HCT116 (cell line): ENCODE results near the gene RPL37A. TPM values are rescaled to one million over a fixed set of nuclear protein-coding genes. Genes with fewer than 3 reads are reported as not detected.

Source experiments
- ATAC-seq: fragments of 200-7000 bp; cut with Tn5 transposase; 2 replicates; pipeline ENCODE4 v1.9.1; 2020; ENCODE audit warnings: mild to moderate bottlenecking, moderate library complexity
- BruUV-seq: library from RNA; stranded (reverse); fragments of 400-500 nt; replicated peaks from 2 replicates; lab custom pipeline; 2021; lab: Mats Ljungman, UMichigan
- CTCF ChIA-PET: fragments of 300-600 bp; sonication (Branson Sonifier 250); formaldehyde crosslinking; loops from one replicate; lab custom pipeline; 2021; ENCODE audit warnings: antibody characterized with exemption; lab: Charles Lee
- POLR2A ChIA-PET: fragments of 300-600, 350-600 bp; sonication (Branson Sonifier 250); formaldehyde crosslinking; loops from one replicate; lab custom pipeline; 2021; ENCODE audit warnings: antibody characterized with exemption; lab: Charles Lee
- RAD21 ChIA-PET, 2 experiments: fragments of 300-600 bp; sonication (Branson Sonifier 250); formaldehyde crosslinking; loops; one replicate each; lab custom pipeline; 2023; ENCODE audit warnings: low total read pairs in 2 of 2; ENCODE audit not compliant: uncharacterized antibody in 2 of 2, unreplicated experiment in 2 of 2, low non-redundant PET in 1 of 2; lab: Charles Lee
- DNase-seq: peaks from one replicate; pipeline ENCODE4 v3.0.0-alpha.2; 2010; ENCODE audit warnings: low read depth, low spot score
- H2AFZ ChIP-seq: fragments of 200-600 bp; shearing (Covaris generic), sonication (generic); 2 replicates; pipeline ENCODE4 v1.6.1; 2017; ENCODE audit warnings: low read depth, mixed run types, mixed read lengths, antibody characterized with exemption, low read length; ENCODE audit not compliant: poor library complexity, severe bottlenecking
- H3K27ac ChIP-seq: 2 replicates; pipeline ENCODE4 v1.5.1; 2012; ENCODE audit warnings: low read depth, low read length
- H3K27me3 ChIP-seq: fragments of 200-600 bp; sonication (generic); 2 replicates; pipeline ENCODE4 v1.6.1; 2016; ENCODE audit warnings: mixed run types, low read length, mixed read lengths; ENCODE audit not compliant: insufficient read depth
- H3K36me3 ChIP-seq, 2 experiments: fragments of 200-500 bp in 1 of 2; fragments of 200-600 bp in 1 of 2; sonication (Bioruptor generic) in 1 of 2; sonication (generic) in 1 of 2; 2 replicates each; pipeline versions ENCODE4 v1.5.1 to v1.6.1; 2014 to 2016; ENCODE audit warnings: low read length in 2 of 2, inconsistent platforms in 1 of 2, mixed read lengths in 1 of 2, mixed run types in 1 of 2; ENCODE audit not compliant: insufficient read depth in 2 of 2, control insufficient read depth in 1 of 2
- H3K4me1 ChIP-seq, 2 experiments: fragments of 200-600 bp in 1 of 2; sonication (generic) in 1 of 2; 2 replicates each; pipeline versions ENCODE4 v1.5.1 to v1.6.1; 2012 to 2017; ENCODE audit warnings: low read length in 2 of 2, inconsistent platforms in 1 of 2, mild to moderate bottlenecking in 1 of 2, mixed read lengths in 1 of 2, mixed run types in 1 of 2, moderate library complexity in 1 of 2; ENCODE audit not compliant: insufficient read depth in 2 of 2, control insufficient read depth in 1 of 2
- H3K4me2 ChIP-seq: fragments of 200-600 bp; sonication (generic); 2 replicates; pipeline ENCODE4 v1.6.1; 2017; ENCODE audit warnings: mixed run types, low read length, mixed read lengths
- H3K4me3 ChIP-seq, 2 experiments: fragments of 200-600 bp in 1 of 2; sonication (generic) in 1 of 2; replicated peaks in 1 of 2; 2 replicates each; pipeline ENCODE4 v1.5.1; 2011 to 2016; ENCODE audit warnings: low read length in 2 of 2, control low read depth in 1 of 2, low read depth in 1 of 2, mild to moderate bottlenecking in 1 of 2, mixed read lengths in 1 of 2, mixed run types in 1 of 2
- H3K79me2 ChIP-seq: fragments of 200-600 bp; sonication (generic); 2 replicates; pipeline ENCODE4 v1.6.1; 2017; ENCODE audit warnings: mild to moderate bottlenecking, mixed run types, low read length, moderate library complexity, mixed read lengths; ENCODE audit not compliant: insufficient read depth
- H3K9ac ChIP-seq: fragments of 200-600 bp; sonication (generic); 2 replicates; pipeline ENCODE4 v1.6.1; 2016; ENCODE audit warnings: low read length, mixed read lengths
- H3K9me2 ChIP-seq: fragments of 200-600 bp; sonication (generic), shearing (Covaris generic); 2 replicates; pipeline ENCODE4 v1.6.1; 2017; ENCODE audit warnings: mixed run types, mild to moderate bottlenecking, moderate library complexity; ENCODE audit not compliant: insufficient read depth
- H3K9me3 ChIP-seq, 2 experiments: fragments of 200-500 bp in 1 of 2; fragments of 200-600 bp in 1 of 2; sonication (Bioruptor generic) in 1 of 2; sonication (generic) in 1 of 2; 2 replicates each; pipeline ENCODE4 v1.6.1; 2014 to 2017; ENCODE audit warnings: low read length in 2 of 2, mixed read lengths in 2 of 2, inconsistent platforms in 1 of 2, low read depth in 1 of 2, mild to moderate bottlenecking in 1 of 2, mixed run types in 1 of 2, moderate library complexity in 1 of 2; ENCODE audit not compliant: control insufficient read depth in 1 of 2, insufficient read depth in 1 of 2
- H4K20me1 ChIP-seq: fragments of 200-600 bp; sonication (generic), shearing (Covaris generic); 2 replicates; pipeline ENCODE4 v1.6.1; 2017; ENCODE audit warnings: mixed run types, mild to moderate bottlenecking, moderate library complexity; ENCODE audit not compliant: insufficient read depth
- ATF3 ChIP-seq: IDR thresholded peaks from 2 replicates; pipeline ENCODE4 v1.6.1; 2012
- CBX3 ChIP-seq: IDR thresholded peaks from 2 replicates; pipeline ENCODE4 v1.6.1; 2012; ENCODE audit warnings: low read depth
- CEBPB ChIP-seq: IDR thresholded peaks from 2 replicates; pipeline ENCODE4 v1.6.1; 2012; ENCODE audit warnings: low read depth
- CTCF ChIP-seq, 3 experiments: fragments of 200-600 bp in 1 of 3; sonication (generic) in 1 of 3; IDR thresholded peaks in 2 of 3; conservative IDR thresholded peaks in 1 of 3; 2 replicates each; pipeline ENCODE4 v1.5.1; 2012 to 2017; ENCODE audit warnings: low read depth in 2 of 3, low read length in 2 of 3, antibody characterized with exemption in 1 of 3, borderline replicate concordance in 1 of 3, control low read depth in 1 of 3, mild to moderate bottlenecking in 1 of 3, mixed read lengths in 1 of 3, mixed run types in 1 of 3, moderate library complexity in 1 of 3; ENCODE audit not compliant: insufficient read depth in 1 of 3
- EGR1 ChIP-seq: IDR thresholded peaks from 2 replicates; pipeline ENCODE4 v1.6.1; 2012; ENCODE audit warnings: low read depth
- ELF1 ChIP-seq: IDR thresholded peaks from 2 replicates; pipeline ENCODE4 v1.6.1; 2012; ENCODE audit warnings: low read depth, borderline replicate concordance
- EZH2 ChIP-seq: fragments of 200-600 bp; sonication (generic); IDR thresholded peaks from 2 replicates; pipeline ENCODE4 v1.6.1; 2017; ENCODE audit warnings: antibody characterized with exemption, mixed run types
- EZH2phosphoT487 ChIP-seq: fragments of 200-600 bp; IDR thresholded peaks from 2 replicates; pipeline ENCODE4 v1.6.1; 2018; ENCODE audit warnings: antibody characterized with exemption, borderline replicate concordance
- FOSL1 ChIP-seq: IDR thresholded peaks from 2 replicates; pipeline ENCODE4 v1.6.1; 2012; ENCODE audit warnings: low read depth
- JUND ChIP-seq: IDR thresholded peaks from 2 replicates; pipeline ENCODE4 v1.6.1; 2012
- POLR2A ChIP-seq: IDR thresholded peaks from 2 replicates; pipeline ENCODE4 v1.7.0; 2011; ENCODE audit warnings: borderline replicate concordance; ENCODE audit not compliant: insufficient read depth, insufficient read length; ENCODE audit errors: extremely low read depth
- SIN3A ChIP-seq: IDR thresholded peaks from 2 replicates; pipeline ENCODE4 v1.6.1; 2012; ENCODE audit warnings: low read depth
- TCF7L2 ChIP-seq: IDR thresholded peaks from 2 replicates; pipeline ENCODE4 v1.7.0; 2011; ENCODE audit warnings: borderline replicate concordance, inconsistent platforms; ENCODE audit not compliant: insufficient read depth, insufficient read length; ENCODE audit errors: extremely low read depth
- YY1 ChIP-seq: IDR thresholded peaks from 2 replicates; pipeline ENCODE4 v1.6.1; 2011; ENCODE audit warnings: low read length, low read depth, moderate library complexity, mild to moderate bottlenecking; ENCODE audit not compliant: insufficient replicate concordance; ENCODE audit errors: extremely low read depth
- ZFX ChIP-seq: fragments of 450-650 bp; IDR thresholded peaks from 2 replicates; pipeline ENCODE4 v1.6.1; 2017
- intact Hi-C: fragments of 100-400 bp; cut with micrococcal nuclease; formaldehyde crosslinking; loops from 2 replicates; pipeline ENCODE4 v1.10.0; 2022
- total RNA-seq: library from RNA; stranded (reverse); gene quantifications from one replicate; pipeline ENCODE4 v1.2.1, GENCODE V29; 2021; ENCODE audit not compliant: unreplicated experiment

RPL37A gene
- total RNA-seq, 1 experiment from 2014 or later: 3,018 TPM

DNA sequence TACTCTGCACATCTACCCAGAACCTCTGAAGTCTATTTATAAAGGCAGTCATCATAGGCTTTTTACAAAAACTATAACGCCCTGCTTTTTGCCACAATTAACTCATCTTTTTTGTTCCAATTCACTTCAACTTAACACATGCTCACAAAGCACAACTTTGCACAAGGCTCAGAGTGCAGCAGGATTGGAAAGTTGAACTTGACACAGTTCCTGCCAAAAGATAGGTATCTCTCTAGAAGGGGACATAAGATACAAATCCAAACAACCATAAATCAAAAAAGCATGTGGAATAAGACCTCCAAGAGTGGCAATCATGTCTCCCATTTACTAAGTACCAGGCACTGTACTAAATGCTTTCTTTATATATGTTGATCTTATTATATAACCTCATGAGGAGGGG lies 36.2 kb downstream of the RPL37A start (continued):
- no peak for TF ChIP-seq FOSL1
- TF ChIP-seq, all 23 proteins: peak for 0

- ChIA-PET POLR2A (no interaction called here), CTCF (no interaction called here), RAD21 (no interaction called here)
- Histone ChIP-seq H3K9me2 (no peaks in the 10 kb centered on the region), H3K27ac (no peak overlapping the region), H3K9ac (no peak overlapping the region), H3K9me3 (no peaks in the 10 kb centered on the region), H3K4me1 (peaks cover 0 to 10% of the 10 kb centered on the region in 2 experiments; a peak in 1 of 4 replicates), H2AFZ (no peak overlapping the region), H3K36me3 (no peaks in the 10 kb centered on the region), H4K20me1 (no peaks in the 10 kb centered on the region), H3K79me2 (no peaks in the 10 kb centered on the region), H3K27me3 (no peaks in the 10 kb centered on the region), H3K4me3 (no peak overlapping the region), H3K4me2 (no peak overlapping the region)
- no peak for TF ChIP-seq EZH2phosphoT487
- TF ChIP-seq YY1: no peak
- no peak for TF ChIP-seq CBX3
- no peak for TF ChIP-seq ELF1
- TF ChIP-seq POLR2A: no peak
- no peak for TF ChIP-seq ZFX
- TF ChIP-seq TCF7L2: no peak
- TF ChIP-seq ATF3: no peak
- TF ChIP-seq EGR1: no peak
- no peak for TF ChIP-seq SIN3A
- TF ChIP-seq FOSL1: no peak
- no peak for TF ChIP-seq CTCF (IDR thresholded peaks at IDR 0.05 in 2 of 3, conservative IDR thresholded peaks at IDR 0.05 in 1 of 3; ENCODE audit: borderline replicate concordance in 1 of 3, insufficient read depth in 1 of 3, low read depth in 2 of 3, low read length in 2 of 3)
- no peak for TF ChIP-seq CEBPB
- no peak for TF ChIP-seq JUND
- no peak for TF ChIP-seq EZH2
- intact Hi-C loops: no loop called here
- ATAC-seq: no peak
- no TSS peak for BruUV-seq
- DNase-seq: no peak
These were observed 36.9 kb downstream of the RPL37A start for GRCh38 chr2:216535454-216535995.
